PC-9 (cell line): ENCODE results near the gene LMLN.

Experiments
- EZH2 ChIP-seq: fragments of 200-600 bp; sonication (generic); IDR thresholded peaks from 2 replicates; pipeline ENCODE4 v1.8.0; 2017; ENCODE audit warnings: antibody characterized with exemption, low read depth
- TF ChIP-seq, protein P1 (sequence below): fragments of 200-600 bp; sonication (generic); conservative IDR thresholded peaks from 2 replicates; pipeline ENCODE4 v1.6.1; 2017; ENCODE audit warnings: mixed run types, antibody characterized with exemption, mild to moderate bottlenecking, moderate library complexity

- TF ChIP-seq, protein P1, sequence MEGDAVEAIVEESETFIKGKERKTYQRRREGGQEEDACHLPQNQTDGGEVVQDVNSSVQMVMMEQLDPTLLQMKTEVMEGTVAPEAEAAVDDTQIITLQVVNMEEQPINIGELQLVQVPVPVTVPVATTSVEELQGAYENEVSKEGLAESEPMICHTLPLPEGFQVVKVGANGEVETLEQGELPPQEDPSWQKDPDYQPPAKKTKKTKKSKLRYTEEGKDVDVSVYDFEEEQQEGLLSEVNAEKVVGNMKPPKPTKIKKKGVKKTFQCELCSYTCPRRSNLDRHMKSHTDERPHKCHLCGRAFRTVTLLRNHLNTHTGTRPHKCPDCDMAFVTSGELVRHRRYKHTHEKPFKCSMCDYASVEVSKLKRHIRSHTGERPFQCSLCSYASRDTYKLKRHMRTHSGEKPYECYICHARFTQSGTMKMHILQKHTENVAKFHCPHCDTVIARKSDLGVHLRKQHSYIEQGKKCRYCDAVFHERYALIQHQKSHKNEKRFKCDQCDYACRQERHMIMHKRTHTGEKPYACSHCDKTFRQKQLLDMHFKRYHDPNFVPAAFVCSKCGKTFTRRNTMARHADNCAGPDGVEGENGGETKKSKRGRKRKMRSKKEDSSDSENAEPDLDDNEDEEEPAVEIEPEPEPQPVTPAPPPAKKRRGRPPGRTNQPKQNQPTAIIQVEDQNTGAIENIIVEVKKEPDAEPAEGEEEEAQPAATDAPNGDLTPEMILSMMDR = no peak
- no peak for TF ChIP-seq EZH2
Measured at GRCh38 chr3:198025644-198026043, 65.6 kb downstream of the LMLN start.
